GM12891 (cell line): ENCODE results near the gene APOL3.
"Not testable (repeated sequence)": the region's sequence is repeated elsewhere in the genome, so short reads cannot be mapped to it uniquely, and the experiment has no call there.

ENCODE experiments used
- DNase-seq: peaks from one replicate; pipeline ENCODE4 v3.0.0; 2011; ENCODE audit warnings: low spot score; ENCODE audit not compliant: insufficient read length
- FAIRE-seq: peaks from 2 replicates; lab custom pipeline; 2011; peaks lifted over from hg19 to GRCh38; lab: Jason Lieb, UNC
- PAX5 ChIP-seq: IDR thresholded peaks from 2 replicates; pipeline ENCODE4 v1.6.1; 2011; ENCODE audit warnings: low read length, moderate library complexity, mild to moderate bottlenecking; ENCODE audit not compliant: insufficient read depth, severe bottlenecking
- POLR2A ChIP-seq: IDR thresholded peaks from 2 replicates; pipeline ENCODE4 v1.6.1; 2011; ENCODE audit warnings: low read depth, low read length, control low read depth
- POLR2AphosphoS5 ChIP-seq: IDR thresholded peaks from 2 replicates; pipeline ENCODE4 v1.6.1; 2011; ENCODE audit warnings: low read depth, low read length, control low read depth
- POU2F2 ChIP-seq: IDR thresholded peaks from 2 replicates; pipeline ENCODE4 v1.6.1; 2011; ENCODE audit warnings: low read depth, mild to moderate bottlenecking, control low read depth, low read length, moderate library complexity
- SPI1 ChIP-seq: IDR thresholded peaks from 2 replicates; pipeline ENCODE4 v1.6.1; 2011; ENCODE audit warnings: low read depth, low read length, control low read depth
- TAF1 ChIP-seq: IDR thresholded peaks from 2 replicates; pipeline ENCODE4 v1.6.1; 2011; ENCODE audit warnings: low read depth, low read length, control low read depth

Gene APOL3

DNA sequence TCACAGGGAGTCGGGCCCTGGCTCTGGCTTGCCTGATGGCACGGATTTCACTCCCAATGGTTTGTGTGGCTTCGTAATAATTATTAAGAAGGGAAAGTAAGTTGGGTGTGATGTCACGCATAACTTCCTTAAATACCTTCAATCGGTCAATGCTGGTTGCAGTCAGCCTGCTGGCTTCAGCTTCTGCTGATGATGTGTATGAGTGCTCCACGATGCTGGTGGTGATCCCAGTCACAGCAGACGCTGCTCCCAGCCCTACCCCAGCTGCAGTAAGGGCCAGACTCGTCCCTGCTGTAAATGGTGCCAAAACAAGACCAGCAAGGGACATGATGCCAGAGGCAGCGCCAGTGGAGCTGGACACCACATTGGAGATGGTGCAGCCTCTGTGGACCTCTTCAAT, 19.1 kb downstream of the APOL3 start:
- FAIRE-seq, result no peak
- TF ChIP-seq POU2F2, result no peak
- TF ChIP-seq TAF1, result no peak
- no peak for TF ChIP-seq SPI1
- no peak for TF ChIP-seq POLR2AphosphoS5
- TF ChIP-seq PAX5, result no peak
- no peak for TF ChIP-seq POLR2A
- no peak for DNase-seq

DNA sequence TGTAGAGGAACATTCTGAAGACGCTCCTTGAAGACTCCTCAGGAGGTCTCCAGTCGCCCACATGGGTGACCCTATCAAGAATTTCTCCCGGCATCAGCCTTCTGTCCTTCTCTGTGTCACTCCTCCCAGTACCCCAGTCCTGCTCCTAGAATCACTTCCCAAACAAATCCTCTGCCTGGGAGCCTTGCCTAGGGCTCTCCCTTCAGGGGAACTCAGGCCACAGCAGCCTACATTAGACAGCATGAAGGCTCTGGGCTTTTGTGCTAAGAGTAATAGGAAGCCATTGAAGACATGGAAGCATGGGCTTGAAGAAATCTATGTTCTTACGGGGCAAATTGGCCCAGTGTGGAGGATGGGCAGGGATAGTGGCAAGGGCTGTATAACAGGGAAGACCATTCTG, 21.8 kb downstream of the APOL3 start:
- FAIRE-seq, result peak; percentile 28
- not testable (repeated sequence) for DNase-seq

DNA sequence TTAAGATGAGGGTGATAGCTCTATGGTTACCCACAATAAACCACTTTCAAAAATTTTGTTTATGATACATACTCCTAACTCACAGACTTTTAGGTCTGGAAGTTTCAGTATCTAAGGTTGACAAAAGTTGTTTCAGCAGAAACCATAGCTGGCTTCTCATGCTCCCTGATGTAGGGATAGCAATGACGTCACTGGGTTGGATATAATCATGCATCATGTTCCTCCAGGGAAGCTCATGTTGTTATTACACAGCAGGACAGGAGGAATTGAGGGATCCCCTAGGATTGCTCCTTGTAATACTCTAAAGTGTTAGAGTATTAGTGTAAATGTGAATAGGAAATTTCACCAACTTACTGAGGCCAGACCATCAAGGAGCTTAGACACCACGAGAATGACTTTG, 23.6 kb downstream of the APOL3 start:
- DNase-seq, result no peak

DNA sequence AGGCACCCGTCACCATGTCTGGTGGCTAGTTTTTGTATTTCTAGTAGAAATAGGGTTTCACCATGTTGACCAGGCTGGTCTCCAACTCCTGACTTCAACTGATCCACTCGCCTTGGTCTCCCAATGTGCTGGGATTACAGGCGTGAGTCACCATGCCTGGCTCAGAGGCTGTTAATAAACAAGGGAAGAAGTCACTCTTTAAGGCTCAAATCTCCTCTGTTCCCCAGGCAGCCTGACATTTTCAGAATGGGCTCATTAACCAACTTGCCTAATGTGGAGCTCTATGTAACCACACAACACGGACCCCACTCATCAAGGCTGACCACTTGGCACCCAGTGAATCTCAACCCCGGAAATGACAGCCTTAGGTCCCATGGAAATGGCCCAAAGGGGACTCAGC, 24.1 kb downstream of the APOL3 start:
- no peak for DNase-seq
- TF ChIP-seq POLR2AphosphoS5 (no peak), POLR2A (no peak), POU2F2 (no peak), SPI1 (no peak), PAX5 (no peak), TAF1 (no peak)
- no peak for FAIRE-seq

More for the DNA sequence above, 23.6 kb downstream of the APOL3 start:
- FAIRE-seq, result no peak
- TF ChIP-seq SPI1 (no peak), PAX5 (no peak), POLR2A (no peak), POLR2AphosphoS5 (no peak), TAF1 (no peak), POU2F2 (no peak)

DNA sequence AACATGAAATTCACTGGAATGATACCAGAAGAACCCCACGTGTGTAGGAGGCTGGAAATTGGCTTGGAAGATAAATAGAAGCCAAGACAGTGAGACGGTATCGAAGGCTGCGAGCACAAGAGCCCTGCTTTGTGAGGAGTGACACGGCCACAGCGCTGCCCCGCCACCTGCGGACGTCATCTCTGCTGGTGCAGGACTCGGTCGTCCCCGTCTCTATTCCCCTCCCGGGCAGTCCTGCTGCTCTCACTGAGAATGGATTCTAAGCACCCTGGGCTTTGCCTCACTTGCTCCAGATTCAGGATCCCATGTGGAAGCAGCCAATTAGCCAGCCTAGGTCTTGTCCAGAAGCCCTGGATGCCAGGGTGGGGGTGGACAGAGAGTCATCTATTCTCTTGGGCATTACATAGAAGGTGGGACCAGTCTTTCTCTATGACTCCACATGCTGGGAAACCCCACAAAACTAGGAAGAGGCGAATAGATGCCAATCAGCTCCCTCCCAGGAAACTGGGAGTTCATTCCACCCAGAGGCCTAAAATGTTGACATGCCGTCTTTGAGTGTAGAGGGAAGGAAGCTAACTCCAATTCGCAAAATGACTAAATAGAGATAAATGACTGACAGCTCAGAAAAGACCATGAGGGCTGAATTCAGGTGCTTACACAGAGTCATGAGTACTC, 25.1 kb downstream of the APOL3 start:
- no peak for FAIRE-seq

DNA sequence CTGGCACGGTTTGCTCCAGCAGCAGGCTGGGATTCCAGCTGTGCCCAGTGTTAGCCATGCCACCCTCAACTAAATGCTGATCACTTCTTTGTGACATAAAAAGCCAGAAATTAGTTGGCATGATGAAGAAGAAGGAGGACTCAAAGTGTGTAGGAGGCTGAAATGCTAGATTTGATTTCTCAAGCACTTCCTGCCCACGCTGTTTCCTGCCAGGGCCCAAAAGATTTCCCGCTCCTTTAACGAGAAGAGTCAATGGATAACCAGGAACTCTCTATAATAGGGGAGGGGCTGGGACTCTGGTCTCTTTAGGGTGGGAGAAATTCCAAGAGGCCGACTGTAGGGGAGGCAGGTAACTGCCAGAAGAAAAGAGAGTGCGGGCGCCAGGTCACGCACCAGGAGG, 26.4 kb downstream of the APOL3 start:
- no peak for FAIRE-seq
- TF ChIP-seq PAX5 (no peak), SPI1 (no peak), POLR2AphosphoS5 (no peak), TAF1 (no peak), POLR2A (no peak), POU2F2 (no peak)
- no peak for DNase-seq

More for the DNA sequence above, 25.1 kb downstream of the APOL3 start:
- DNase-seq, result no peak
- TF ChIP-seq POU2F2 (no peak), POLR2A (no peak), POLR2AphosphoS5 (no peak), TAF1 (no peak), SPI1 (no peak), PAX5 (no peak)

DNA sequence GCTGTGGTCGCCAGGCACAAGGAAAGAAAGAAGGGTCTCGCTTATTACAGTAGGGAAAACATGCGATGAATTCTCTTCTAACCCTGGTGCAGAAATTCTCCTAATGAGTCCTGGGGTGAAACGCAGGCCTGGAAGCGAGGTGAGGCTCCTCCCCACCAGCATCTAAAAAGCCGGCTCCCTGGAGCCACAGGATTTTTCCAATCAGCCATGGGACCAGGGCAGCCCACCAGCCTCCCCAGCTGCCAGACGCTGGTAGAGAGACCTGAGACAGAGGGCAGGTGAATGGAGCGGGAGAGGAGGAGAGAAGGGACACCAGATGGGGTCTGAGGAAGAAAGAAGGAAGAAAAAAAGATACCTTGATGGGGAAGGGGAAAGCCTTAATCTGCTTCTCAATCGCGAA, 28.6 kb downstream of the APOL3 start:
- FAIRE-seq (no peak), DNase-seq (no peak)
- TF ChIP-seq POU2F2 (no peak), PAX5 (no peak), SPI1 (no peak), POLR2A (no peak), POLR2AphosphoS5 (no peak), TAF1 (no peak)

DNA sequence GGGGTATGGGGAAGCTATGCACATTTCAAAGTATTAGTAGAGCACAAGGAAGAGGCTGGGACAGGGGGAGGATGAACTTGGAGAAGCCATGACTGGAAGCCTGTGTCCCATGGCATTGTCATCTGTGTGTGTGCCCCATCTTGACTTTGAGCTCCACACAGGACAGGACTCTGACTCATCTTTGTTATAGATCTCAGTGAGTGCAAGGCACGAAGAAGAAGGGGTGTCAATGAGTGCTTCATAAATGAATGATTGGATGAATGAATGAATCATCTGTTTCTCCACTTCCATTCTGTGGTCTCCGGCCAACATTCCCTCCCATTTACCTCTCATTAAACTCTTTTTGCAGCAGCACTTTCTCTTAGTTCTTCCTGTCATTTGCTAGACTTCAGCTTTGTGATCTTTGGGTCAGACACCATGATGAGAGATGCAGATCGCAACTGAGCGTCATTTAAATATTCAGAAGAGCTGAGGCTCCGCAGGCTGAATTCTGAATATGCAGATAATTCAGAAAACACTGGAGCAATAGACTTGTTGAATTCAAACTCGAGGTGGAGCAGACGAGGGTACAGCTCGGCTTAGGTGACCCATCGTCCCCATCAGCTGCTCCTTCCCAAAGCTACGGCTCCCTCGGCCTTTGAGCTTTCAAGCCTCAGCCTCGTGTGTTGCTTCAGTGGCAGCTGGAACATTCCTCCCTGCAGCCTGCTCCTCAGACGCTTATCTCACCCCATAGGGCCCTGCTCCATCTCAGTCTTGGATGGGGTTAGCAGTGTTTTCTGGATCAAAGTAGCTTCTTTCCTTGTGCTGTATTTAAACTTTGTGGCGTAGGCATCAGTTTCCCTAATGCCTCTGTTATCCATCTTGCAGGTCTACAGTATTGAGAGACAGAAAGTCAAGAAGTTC, 30.8 kb downstream of the APOL3 start:
- DNase-seq, result no peak
- no peak for FAIRE-seq
- TF ChIP-seq PAX5, result no peak

DNA sequence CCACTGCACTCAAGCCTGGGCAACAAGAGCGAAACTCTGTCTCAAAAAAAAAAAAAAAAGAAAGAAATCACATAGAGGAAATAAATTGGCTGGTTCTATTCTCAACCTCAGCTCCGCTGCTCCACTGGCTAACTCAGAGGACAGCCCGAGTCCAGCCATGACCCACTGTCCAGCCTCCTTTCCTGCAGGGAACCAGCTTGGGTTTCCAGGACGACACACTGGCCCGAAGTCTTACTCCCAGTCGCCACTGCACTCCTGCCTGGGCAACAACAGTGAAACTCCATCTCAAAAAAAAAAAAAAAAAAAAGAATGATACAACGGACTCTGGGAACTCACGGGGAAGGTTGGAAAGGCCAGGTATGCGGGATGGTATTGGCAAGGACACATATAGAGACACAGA, 31.5 kb downstream of the APOL3 start:
- no peak for FAIRE-seq
- TF ChIP-seq POLR2A, result no peak
- no peak for TF ChIP-seq POU2F2
- no peak for TF ChIP-seq PAX5
- TF ChIP-seq SPI1, result no peak
- no peak for TF ChIP-seq POLR2AphosphoS5
- TF ChIP-seq TAF1, result no peak
- no peak for DNase-seq

DNA sequence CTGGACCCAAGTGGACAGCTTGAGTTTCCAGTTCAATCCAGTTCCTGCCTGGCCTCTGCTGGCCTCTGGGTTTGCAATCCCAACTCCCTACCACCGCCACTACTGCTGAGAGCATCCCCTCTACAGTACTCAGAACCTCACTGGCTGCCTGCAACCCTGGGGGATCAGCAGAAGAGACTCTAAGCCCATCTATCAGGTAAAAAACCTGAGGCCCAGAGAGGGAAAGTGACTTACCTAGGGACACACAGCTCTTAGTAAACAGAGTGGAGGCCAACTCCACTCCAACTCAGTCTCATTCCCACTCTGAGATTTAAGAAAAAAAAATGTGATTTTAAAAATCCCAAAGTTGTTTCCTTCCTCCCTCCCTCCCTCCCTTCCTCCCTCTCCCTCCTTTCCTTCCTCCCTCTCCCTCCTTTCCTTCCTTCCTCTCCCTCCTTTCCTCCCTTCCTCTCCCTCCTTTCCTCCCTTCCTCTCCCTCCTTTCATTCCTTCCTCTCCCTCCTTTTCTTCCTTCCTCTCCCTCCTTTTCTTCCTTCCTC, 34.5 kb downstream of the APOL3 start:
- DNase-seq, result no peak
- no peak for FAIRE-seq
- no peak for TF ChIP-seq TAF1
- no peak for TF ChIP-seq SPI1
- TF ChIP-seq POLR2AphosphoS5, result no peak
- no peak for TF ChIP-seq PAX5
- TF ChIP-seq POU2F2, result no peak
- no peak for TF ChIP-seq POLR2A
